H1 (cell line): ENCODE measurements around the gene TNIK. TPM values are rescaled to one million over a fixed set of nuclear protein-coding genes. Genes with fewer than 3 reads are reported as not detected.
"Not testable (repeated sequence)": the region's sequence is repeated elsewhere in the genome, so short reads cannot be mapped to it uniquely, and the experiment has no call there.

Source experiments
- CTCF ChIA-PET: fragments of 300-600 bp; sonication (Branson Sonifier 250); formaldehyde crosslinking; loops from one replicate; lab custom pipeline; 2021; ENCODE audit not compliant: partially characterized antibody; lab: Charles Lee
- POLR2A ChIA-PET: fragments of 300-600 bp; sonication (Branson Sonifier 250); formaldehyde crosslinking; loops from one replicate; lab custom pipeline; 2021; ENCODE audit warnings: inconsistent platforms; ENCODE audit not compliant: partially characterized antibody; lab: Charles Lee
- DNase-seq, 2 experiments: peaks; one replicate each; pipeline versions ENCODE4 v3.0.0 to v3.0.0-alpha.2; 2010 to 2022; ENCODE audit warnings: low spot score in 2 of 2, low read depth in 1 of 2, mixed read lengths in 1 of 2
- FAIRE-seq: peaks from 2 replicates; lab custom pipeline; 2011; peaks lifted over from hg19 to GRCh38; lab: Jason Lieb, UNC
- H2AFZ ChIP-seq: 2 replicates; pipeline ENCODE4 v1.8.1; 2012; ENCODE audit warnings: low read length, inconsistent platforms
- H2AK5ac ChIP-seq: 2 replicates; pipeline ENCODE4 v1.6.1; 2013; ENCODE audit warnings: low read depth, low read length
- H2BK120ac ChIP-seq: replicated peaks from 2 replicates; pipeline ENCODE3; 2013; ENCODE audit warnings: low read depth, low read length, inconsistent platforms
- H2BK12ac ChIP-seq: 2 replicates; pipeline ENCODE4 v1.6.1; 2013; ENCODE audit warnings: low read depth, low read length
- H2BK15ac ChIP-seq: 2 replicates; pipeline ENCODE4 v1.6.1; 2013; ENCODE audit warnings: low read length
- H2BK20ac ChIP-seq: 2 replicates; pipeline ENCODE4 v1.6.1; 2013; ENCODE audit warnings: low read length
- H2BK5ac ChIP-seq: 2 replicates; pipeline ENCODE4 v1.6.1; 2013; ENCODE audit warnings: low read depth, low read length
- H3K14ac ChIP-seq: 2 replicates; pipeline ENCODE4 v1.6.1; 2013; ENCODE audit warnings: inconsistent platforms; ENCODE audit not compliant: insufficient read length
- H3K18ac ChIP-seq: 2 replicates; pipeline ENCODE4 v1.6.1; 2013; ENCODE audit warnings: low read length; ENCODE audit errors: extremely low read depth
- H3K23ac ChIP-seq: 2 replicates; pipeline ENCODE4 v1.6.1; 2013; ENCODE audit warnings: inconsistent platforms; ENCODE audit not compliant: insufficient read length
- H3K23me2 ChIP-seq: 2 replicates; pipeline ENCODE4 v1.6.1; 2013; ENCODE audit warnings: low read depth, low read length
- H3K27ac ChIP-seq: 2 replicates; pipeline ENCODE4 v1.6.1; 2011; ENCODE audit warnings: low read depth, low read length, inconsistent platforms
- H3K27me3 ChIP-seq, 4 experiments: replicated peaks in 1 of 4; 1 replicate in 1 of 4; 2 replicates in 3 of 4; pipeline versions ENCODE4 v1.6.1 to v1.8.1; 2011 to 2013; ENCODE audit warnings: low read length in 3 of 4, mild to moderate bottlenecking in 3 of 4, inconsistent platforms in 2 of 4, mixed read lengths in 2 of 4, moderate library complexity in 1 of 4; ENCODE audit not compliant: control insufficient read depth in 3 of 4, insufficient read depth in 3 of 4; ENCODE audit errors: extremely low read depth in 1 of 4
- H3K36me3 ChIP-seq, 4 experiments: 2 replicates each; pipeline versions ENCODE4 v1.6.1 to v1.8.1; 2011 to 2013; ENCODE audit warnings: mild to moderate bottlenecking in 4 of 4, low read length in 3 of 4, moderate library complexity in 2 of 4, control low read depth in 1 of 4, inconsistent platforms in 1 of 4; ENCODE audit not compliant: insufficient read depth in 4 of 4, control insufficient read depth in 2 of 4
- H3K4ac ChIP-seq: replicated peaks from 2 replicates; pipeline ENCODE3; 2013; ENCODE audit warnings: low read length, low read depth, mixed read lengths, inconsistent platforms; ENCODE audit not compliant: insufficient read length
- H3K4me1 ChIP-seq, 4 experiments: replicated peaks in 1 of 4; 1 replicate in 1 of 4; 2 replicates in 3 of 4; pipeline versions ENCODE4 v1.6.1 to v1.8.1; 2011 to 2013; ENCODE audit warnings: low read length in 3 of 4, inconsistent platforms in 2 of 4, mixed read lengths in 1 of 4; ENCODE audit not compliant: insufficient read depth in 4 of 4, control insufficient read depth in 3 of 4
- H3K4me2 ChIP-seq, 2 experiments: 2 replicates each; pipeline versions ENCODE4 v1.6.1 to v1.8.1; 2011 to 2013; ENCODE audit warnings: low read depth in 2 of 2, low read length in 2 of 2, control low read depth in 1 of 2, inconsistent platforms in 1 of 2, mild to moderate bottlenecking in 1 of 2; ENCODE audit not compliant: insufficient read depth in 1 of 2
- H3K4me3 ChIP-seq, 4 experiments: fragments of 200-600, 300-600 bp in 1 of 4; sonication (generic), shearing (Covaris generic), sonication (Bioruptor Twin) in 1 of 4; 2 replicates each; pipeline versions ENCODE4 v1.5.1 to v1.8.1; 2011 to 2016; ENCODE audit warnings: low read length in 4 of 4, low read depth in 3 of 4, control low read depth in 2 of 4, inconsistent platforms in 2 of 4, mild to moderate bottlenecking in 2 of 4, mixed read lengths in 1 of 4, moderate library complexity in 1 of 4; ENCODE audit not compliant: insufficient read depth in 2 of 4; ENCODE audit errors: extremely low read depth in 1 of 4
- H3K56ac ChIP-seq: replicated peaks from 2 replicates; pipeline ENCODE3; 2013; ENCODE audit warnings: low read depth, mild to moderate bottlenecking, mixed read lengths, low read length, inconsistent platforms; ENCODE audit not compliant: insufficient read length
- H3K79me1 ChIP-seq: 2 replicates; pipeline ENCODE4 v1.6.1; 2013; ENCODE audit warnings: low read depth, low read length, control low read depth
- H3K79me2 ChIP-seq, 2 experiments: 2 replicates each; pipeline versions ENCODE4 v1.6.1 to v1.8.1; 2012 to 2013; ENCODE audit warnings: low read length in 2 of 2, mild to moderate bottlenecking in 2 of 2, inconsistent platforms in 1 of 2; ENCODE audit not compliant: insufficient read depth in 2 of 2, control insufficient read depth in 1 of 2
- H3K9ac ChIP-seq, 4 experiments: replicated peaks in 1 of 4; 1 replicate in 1 of 4; 2 replicates in 3 of 4; pipeline versions ENCODE4 v1.6.1 to v1.8.1; 2011 to 2013; ENCODE audit warnings: low read depth in 3 of 4, low read length in 3 of 4, control low read depth in 2 of 4, mild to moderate bottlenecking in 2 of 4, moderate library complexity in 2 of 4, inconsistent platforms in 1 of 4; ENCODE audit errors: extremely low read depth in 1 of 4
- H3K9me3 ChIP-seq, 2 experiments: 2 replicates each; pipeline versions ENCODE4 v1.6.1 to v1.8.1; 2012 to 2013; ENCODE audit warnings: mild to moderate bottlenecking in 2 of 2, moderate library complexity in 2 of 2, control low read depth in 1 of 2, inconsistent platforms in 1 of 2, low read depth in 1 of 2, low read length in 1 of 2, mixed read lengths in 1 of 2; ENCODE audit not compliant: insufficient read depth in 2 of 2
- H4K20me1 ChIP-seq, 2 experiments: replicated peaks in 1 of 2; 2 replicates each; pipeline versions ENCODE3 to v1.8.1; 2011 to 2013; ENCODE audit warnings: inconsistent platforms in 2 of 2, low read length in 2 of 2, mild to moderate bottlenecking in 1 of 2; ENCODE audit not compliant: insufficient read depth in 2 of 2, control insufficient read depth in 1 of 2
- H4K5ac ChIP-seq: 2 replicates; pipeline ENCODE4 v1.6.1; 2013; ENCODE audit warnings: low read length, low read depth, mixed read lengths, inconsistent platforms; ENCODE audit not compliant: insufficient read length
- H4K8ac ChIP-seq: 2 replicates; pipeline ENCODE4 v1.8.0; 2013; ENCODE audit warnings: mild to moderate bottlenecking, moderate library complexity, low read length, inconsistent platforms; ENCODE audit not compliant: insufficient read depth; ENCODE audit errors: extremely low read depth
- H4K91ac ChIP-seq: replicated peaks from 2 replicates; pipeline ENCODE3; 2013; ENCODE audit warnings: low read length, mixed read lengths, inconsistent platforms; ENCODE audit not compliant: insufficient read length
- CTCF ChIP-seq, 3 experiments: IDR thresholded peaks; 1 replicate in 2 of 3; 2 replicates in 1 of 3; pipeline versions ENCODE4 v1.5.1 to v1.6.1; 2011; ENCODE audit warnings: low read length in 3 of 3, mild to moderate bottlenecking in 3 of 3, inconsistent platforms in 2 of 3, low read depth in 1 of 3, moderate library complexity in 1 of 3; ENCODE audit not compliant: insufficient read depth in 1 of 3; ENCODE audit errors: control extremely low read depth in 1 of 3
- RAD21 ChIP-seq, 2 experiments: IDR thresholded peaks in 1 of 2; conservative IDR thresholded peaks in 1 of 2; 2 replicates each; pipeline ENCODE4 v1.6.1; 2011; ENCODE audit warnings: low read depth in 2 of 2, low read length in 2 of 2, improper control_type of control experiment in 1 of 2, inconsistent platforms in 1 of 2, mild to moderate bottlenecking in 1 of 2, moderate library complexity in 1 of 2
- WGBS, 2 experiments: shearing (Covaris generic) in 1 of 2; methylation state at CpG; one replicate each; pipeline versions ENCODE4 v1.1.6 to v1.1.7; 2013 to 2015; ENCODE audit warnings: low lambda C conversion rate in 2 of 2, mixed read lengths in 2 of 2, inconsistent platforms in 1 of 2, low coverage in 1 of 2, missing lambda C conversion rate in 1 of 2; ENCODE audit not compliant: insufficient replicate concordance in 2 of 2, insufficient coverage in 1 of 2, insufficient read length in 1 of 2; ENCODE audit errors: extremely low coverage in 1 of 2, missing lambda C conversion rate in 1 of 2; 5-methylcytosine and 5-hydroxymethylcytosine counted together
- polyA plus RNA-seq, 7 experiments: library from polyadenylated mRNA; depleted of rRNA in 3 of 7; stranded (reverse) in 5 of 7; unstranded in 2 of 7; fragments of >200 nt in 5 of 7; fragments of 200-250 nt in 2 of 7; gene quantifications; 1 replicate in 5 of 7; 2 replicates in 1 of 7; 4 replicates in 1 of 7; pipeline versions ENCODE4 v1.2.1 to v1.2.3, GENCODE V29; 2011 to 2013; ENCODE audit warnings: missing spikeins in 2 of 7, mixed read lengths in 2 of 7
- total RNA-seq: library from RNA; stranded (reverse); fragmentation: NEBNext Ultra II Directional; extraction: Animal tissue kit (Norgen Biotek cat#: 25700); gene quantifications from 2 replicates; pipeline ENCODE4 v1.2.1, GENCODE V29; 2021

TNIK gene
- total and polyA plus RNA-seq, 2 of the 8 experiments (the other 6 are each of a cell fraction or from before 2014, with no cell fraction given), result 7.4 to 42.0 TPM

GRCh38 chr3:171382347-171382746 is 77.9 kb downstream of the TNIK start:
- not testable (repeated sequence) for H2BK20ac ChIP-seq, H4K8ac ChIP-seq, H3K9me3 ChIP-seq, H3K79me1 ChIP-seq, H3K4me2 ChIP-seq, H3K14ac ChIP-seq, H3K23ac ChIP-seq, FAIRE-seq, H4K5ac ChIP-seq, H2BK120ac ChIP-seq, H3K9ac ChIP-seq, H4K91ac ChIP-seq, H2BK5ac ChIP-seq, H2AFZ ChIP-seq
- H3K79me2 ChIP-seq, result peaks cover 0 to 48% of the 10 kb centered on the region in 2 experiments; a peak in 1 of 4 replicates
- CTCF ChIA-PET, result interaction anchor here (0.6 to 3.5 kb wide), 8 partner anchors 11 to 614 kb away, joined by 3 to 18 read pairs (median 4); no protein-coding TSS in a partner anchor
- peak in 2 of 3 experiments; percentile 9 to 23; a peak in 2 of 4 replicates for TF ChIP-seq CTCF (IDR thresholded peaks at IDR 0.05; ENCODE audit: control extremely low read depth in 1 of 3, insufficient read depth in 1 of 3, low read depth in 1 of 3, low read length in 3 of 3)
- peak in 1 of 2 experiments; percentile 42; a peak in 2 of 4 replicates for TF ChIP-seq RAD21 (IDR thresholded peaks at IDR 0.05 in 1 of 2, conservative IDR thresholded peaks at IDR 0.05 in 1 of 2; ENCODE audit: low read depth in 2 of 2, low read length in 2 of 2)
- TF ChIP-seq, all 59 proteins: peak for 2; not testable (repeated sequence) for 57
- H3K18ac ChIP-seq, H2BK12ac ChIP-seq, H3K27ac ChIP-seq, H3K56ac ChIP-seq, H3K36me3 ChIP-seq, DNase-seq, H3K23me2 ChIP-seq, H4K20me1 ChIP-seq, H2BK15ac ChIP-seq, H3K4me3 ChIP-seq, H2AK5ac ChIP-seq, H3K4ac ChIP-seq, H3K27me3 ChIP-seq: not testable (repeated sequence)
- peaks cover 0 to 23% (median 18%) of the 10 kb centered on the region in 4 experiments; a peak in 4 of 7 replicates for H3K4me1 ChIP-seq
- WGBS, 2 experiments, result 87% methylated on average over 4 of the region's 4 CpGs; no CpG with 5 or more reads in 1 of the 2 experiments
- POLR2A ChIA-PET, result interaction anchor here (0.6 to 2.3 kb wide), 3 partner anchors 9 to 94 kb away, joined by 3 to 7 read pairs (median 3); partner anchors contain the start of gene TNIK
